Measurements from ENCODE around the gene AFMID. TPM values are rescaled to one million over a fixed set of nuclear protein-coding genes. Genes with fewer than 3 reads are reported as not detected.

The AFMID gene
- total and polyA plus RNA-seq, 9 of the 15 experiments (the other 6 are each of a cell fraction or from before 2014, with no cell fraction given): 62.1 to 188 (median 74.4) TPM

DNA sequence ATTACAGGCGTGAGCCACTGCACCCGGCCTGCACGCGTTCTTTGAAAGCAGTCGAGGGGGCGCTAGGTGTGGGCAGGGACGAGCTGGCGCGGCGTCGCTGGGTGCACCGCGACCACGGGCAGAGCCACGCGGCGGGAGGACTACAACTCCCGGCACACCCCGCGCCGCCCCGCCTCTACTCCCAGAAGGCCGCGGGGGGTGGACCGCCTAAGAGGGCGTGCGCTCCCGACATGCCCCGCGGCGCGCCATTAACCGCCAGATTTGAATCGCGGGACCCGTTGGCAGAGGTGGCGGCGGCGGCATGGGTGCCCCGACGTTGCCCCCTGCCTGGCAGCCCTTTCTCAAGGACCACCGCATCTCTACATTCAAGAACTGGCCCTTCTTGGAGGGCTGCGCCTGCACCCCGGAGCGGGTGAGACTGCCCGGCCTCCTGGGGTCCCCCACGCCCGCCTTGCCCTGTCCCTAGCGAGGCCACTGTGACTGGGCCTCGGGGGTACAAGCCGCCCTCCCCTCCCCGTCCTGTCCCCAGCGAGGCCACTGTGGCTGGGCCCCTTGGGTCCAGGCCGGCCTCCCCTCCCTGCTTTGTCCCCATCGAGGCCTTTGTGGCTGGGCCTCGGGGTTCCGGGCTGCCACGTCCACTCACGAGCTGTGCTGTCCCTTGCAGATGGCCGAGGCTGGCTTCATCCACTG lies 27.0 kb downstream of the AFMID start, which contains the start of gene BIRC5 (continued):
- TF ChIP-seq ZNF384 (IDR thresholded peaks at IDR 0.05; ENCODE audit: low read depth, low read length) (0 out of 2 replicates have a peak, but pooled peaks have one; percentile 8), XRCC3 (IDR thresholded peaks at IDR 0.05) (no peak), ZNF436 (CRISPR knock-in tag; IDR thresholded peaks at IDR 0.05) (no peak), FIP1L1 (IDR thresholded peaks at IDR 0.05; ENCODE audit: low read depth, low read length, poor library complexity, severe bottlenecking) (peak; percentile 54), ZNF274 (IDR thresholded peaks at IDR 0.05; ENCODE audit: borderline replicate concordance, low read depth, low read length) (no peak), MAFK (IDR thresholded peaks at IDR 0.05; ENCODE audit: low read length) (no peak), BACH1 (tag; IDR thresholded peaks at IDR 0.05) (no peak), MYBL2 (IDR thresholded peaks at IDR 0.05; ENCODE audit: low read depth) (peak; percentile 99), MYBL2 (CRISPR knock-in tag; IDR thresholded peaks at IDR 0.05; ENCODE audit: borderline replicate concordance) (peak; percentile 99; the same call in 1 of the 2 replicates), SRSF7 (optimal IDR thresholded peaks at IDR 0.05; ENCODE audit: low read depth, low read length) (no peak), ZFPM2 (CRISPR knock-in tag; IDR thresholded peaks at IDR 0.05) (no peak), NR1H2 (CRISPR knock-in tag; IDR thresholded peaks at IDR 0.05) (0 out of 2 replicates have a peak, but pooled peaks have one; percentile 86), CREBBP (IDR thresholded peaks at IDR 0.05; ENCODE audit: low read depth, low read length) (no peak), CBX5 (IDR thresholded peaks at IDR 0.05; ENCODE audit: borderline replicate concordance, low read depth) (no peak), EWSR1 (IDR thresholded peaks at IDR 0.05; ENCODE audit: borderline replicate concordance, low read depth, partially characterized antibody) (no peak), NFATC3 (IDR thresholded peaks at IDR 0.05) (no peak), CBFA2T3 (IDR thresholded peaks at IDR 0.05) (no peak), KLF10 (CRISPR knock-in tag; IDR thresholded peaks at IDR 0.05) (no peak), HNRNPL (IDR thresholded peaks at IDR 0.05; ENCODE audit: low read depth, low read length) (peak; percentile 98), E2F3 (CRISPR knock-in tag; IDR thresholded peaks at IDR 0.05) (no peak; the same call in none of the 2 replicates), RBM14 (IDR thresholded peaks at IDR 0.05; ENCODE audit: borderline replicate concordance, insufficient read depth, low read depth, low read length) (0 out of 2 replicates have a peak, but pooled peaks have one; percentile 24), LARP7 (IDR thresholded peaks at IDR 0.05) (no peak), PML (IDR thresholded peaks at IDR 0.05; ENCODE audit: low read length) (no peak), GATAD2B (IDR thresholded peaks at IDR 0.05; ENCODE audit: borderline replicate concordance) (peak; percentile 97), ATF7 (IDR thresholded peaks at IDR 0.05) (peak; percentile 69)
- TF ChIP-seq, protein P1, sequence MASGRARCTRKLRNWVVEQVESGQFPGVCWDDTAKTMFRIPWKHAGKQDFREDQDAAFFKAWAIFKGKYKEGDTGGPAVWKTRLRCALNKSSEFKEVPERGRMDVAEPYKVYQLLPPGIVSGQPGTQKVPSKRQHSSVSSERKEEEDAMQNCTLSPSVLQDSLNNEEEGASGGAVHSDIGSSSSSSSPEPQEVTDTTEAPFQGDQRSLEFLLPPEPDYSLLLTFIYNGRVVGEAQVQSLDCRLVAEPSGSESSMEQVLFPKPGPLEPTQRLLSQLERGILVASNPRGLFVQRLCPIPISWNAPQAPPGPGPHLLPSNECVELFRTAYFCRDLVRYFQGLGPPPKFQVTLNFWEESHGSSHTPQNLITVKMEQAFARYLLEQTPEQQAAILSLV (tag; IDR thresholded peaks at IDR 0.05): no peak
- TF ChIP-seq, protein P2, sequence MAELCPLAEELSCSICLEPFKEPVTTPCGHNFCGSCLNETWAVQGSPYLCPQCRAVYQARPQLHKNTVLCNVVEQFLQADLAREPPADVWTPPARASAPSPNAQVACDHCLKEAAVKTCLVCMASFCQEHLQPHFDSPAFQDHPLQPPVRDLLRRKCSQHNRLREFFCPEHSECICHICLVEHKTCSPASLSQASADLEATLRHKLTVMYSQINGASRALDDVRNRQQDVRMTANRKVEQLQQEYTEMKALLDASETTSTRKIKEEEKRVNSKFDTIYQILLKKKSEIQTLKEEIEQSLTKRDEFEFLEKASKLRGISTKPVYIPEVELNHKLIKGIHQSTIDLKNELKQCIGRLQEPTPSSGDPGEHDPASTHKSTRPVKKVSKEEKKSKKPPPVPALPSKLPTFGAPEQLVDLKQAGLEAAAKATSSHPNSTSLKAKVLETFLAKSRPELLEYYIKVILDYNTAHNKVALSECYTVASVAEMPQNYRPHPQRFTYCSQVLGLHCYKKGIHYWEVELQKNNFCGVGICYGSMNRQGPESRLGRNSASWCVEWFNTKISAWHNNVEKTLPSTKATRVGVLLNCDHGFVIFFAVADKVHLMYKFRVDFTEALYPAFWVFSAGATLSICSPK (IDR thresholded peaks at IDR 0.05; ENCODE audit: borderline replicate concordance): no peak
- TF ChIP-seq, protein P3, sequence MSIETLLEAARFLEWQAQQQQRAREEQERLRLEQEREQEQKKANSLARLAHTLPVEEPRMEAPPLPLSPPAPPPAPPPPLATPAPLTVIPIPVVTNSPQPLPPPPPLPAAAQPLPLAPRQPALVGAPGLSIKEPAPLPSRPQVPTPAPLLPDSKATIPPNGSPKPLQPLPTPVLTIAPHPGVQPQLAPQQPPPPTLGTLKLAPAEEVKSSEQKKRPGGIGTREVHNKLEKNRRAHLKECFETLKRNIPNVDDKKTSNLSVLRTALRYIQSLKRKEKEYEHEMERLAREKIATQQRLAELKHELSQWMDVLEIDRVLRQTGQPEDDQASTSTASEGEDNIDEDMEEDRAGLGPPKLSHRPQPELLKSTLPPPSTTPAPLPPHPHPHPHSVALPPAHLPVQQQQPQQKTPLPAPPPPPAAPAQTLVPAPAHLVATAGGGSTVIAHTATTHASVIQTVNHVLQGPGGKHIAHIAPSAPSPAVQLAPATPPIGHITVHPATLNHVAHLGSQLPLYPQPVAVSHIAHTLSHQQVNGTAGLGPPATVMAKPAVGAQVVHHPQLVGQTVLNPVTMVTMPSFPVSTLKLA (conservative IDR thresholded peaks at IDR 0.05): peak; percentile 97 to 99
